C4-2B (cell line): ENCODE results near the gene ETFDH.
A peak's percentile ranks its signal among the peaks of the same experiment; 100 is the strongest.

Experiments
- H3K27ac ChIP-seq: fragments of 450-650 bp; 2 replicates; pipeline ENCODE4 v1.5.1; 2017
- ZFX ChIP-seq: fragments of 450-650 bp; IDR thresholded peaks from 2 replicates; pipeline ENCODE4 v1.6.1; 2017
- TF ChIP-seq, protein P1 (sequence below): fragments of 450-650 bp; conservative IDR thresholded peaks from 2 replicates; pipeline ENCODE4 v1.5.1; 2017; ENCODE audit warnings: mild to moderate bottlenecking

ETFDH gene

DNA sequence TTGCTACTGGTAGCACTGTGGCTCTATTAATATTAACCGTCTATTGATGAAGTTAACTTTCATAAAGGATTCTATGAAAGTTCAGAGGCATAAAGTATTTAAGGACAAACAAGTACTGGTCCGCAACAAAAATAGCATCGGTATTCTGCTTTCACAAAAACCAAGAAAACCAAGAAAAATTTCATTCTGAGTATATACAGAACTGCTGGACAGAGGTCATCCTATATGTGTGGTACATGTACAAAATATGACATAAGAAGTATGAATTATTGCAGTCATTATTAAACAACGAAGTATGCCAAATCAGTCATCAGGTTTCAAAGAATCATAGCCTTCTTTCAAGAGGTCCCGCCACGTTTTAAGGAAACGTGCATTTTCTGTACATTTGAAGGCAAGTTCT is 2.8 kb upstream of the ETFDH start:
- H3K27ac ChIP-seq = no peak overlapping the region
- no peak for TF ChIP-seq ZFX
- TF ChIP-seq, protein P1, sequence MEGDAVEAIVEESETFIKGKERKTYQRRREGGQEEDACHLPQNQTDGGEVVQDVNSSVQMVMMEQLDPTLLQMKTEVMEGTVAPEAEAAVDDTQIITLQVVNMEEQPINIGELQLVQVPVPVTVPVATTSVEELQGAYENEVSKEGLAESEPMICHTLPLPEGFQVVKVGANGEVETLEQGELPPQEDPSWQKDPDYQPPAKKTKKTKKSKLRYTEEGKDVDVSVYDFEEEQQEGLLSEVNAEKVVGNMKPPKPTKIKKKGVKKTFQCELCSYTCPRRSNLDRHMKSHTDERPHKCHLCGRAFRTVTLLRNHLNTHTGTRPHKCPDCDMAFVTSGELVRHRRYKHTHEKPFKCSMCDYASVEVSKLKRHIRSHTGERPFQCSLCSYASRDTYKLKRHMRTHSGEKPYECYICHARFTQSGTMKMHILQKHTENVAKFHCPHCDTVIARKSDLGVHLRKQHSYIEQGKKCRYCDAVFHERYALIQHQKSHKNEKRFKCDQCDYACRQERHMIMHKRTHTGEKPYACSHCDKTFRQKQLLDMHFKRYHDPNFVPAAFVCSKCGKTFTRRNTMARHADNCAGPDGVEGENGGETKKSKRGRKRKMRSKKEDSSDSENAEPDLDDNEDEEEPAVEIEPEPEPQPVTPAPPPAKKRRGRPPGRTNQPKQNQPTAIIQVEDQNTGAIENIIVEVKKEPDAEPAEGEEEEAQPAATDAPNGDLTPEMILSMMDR = no peak

DNA sequence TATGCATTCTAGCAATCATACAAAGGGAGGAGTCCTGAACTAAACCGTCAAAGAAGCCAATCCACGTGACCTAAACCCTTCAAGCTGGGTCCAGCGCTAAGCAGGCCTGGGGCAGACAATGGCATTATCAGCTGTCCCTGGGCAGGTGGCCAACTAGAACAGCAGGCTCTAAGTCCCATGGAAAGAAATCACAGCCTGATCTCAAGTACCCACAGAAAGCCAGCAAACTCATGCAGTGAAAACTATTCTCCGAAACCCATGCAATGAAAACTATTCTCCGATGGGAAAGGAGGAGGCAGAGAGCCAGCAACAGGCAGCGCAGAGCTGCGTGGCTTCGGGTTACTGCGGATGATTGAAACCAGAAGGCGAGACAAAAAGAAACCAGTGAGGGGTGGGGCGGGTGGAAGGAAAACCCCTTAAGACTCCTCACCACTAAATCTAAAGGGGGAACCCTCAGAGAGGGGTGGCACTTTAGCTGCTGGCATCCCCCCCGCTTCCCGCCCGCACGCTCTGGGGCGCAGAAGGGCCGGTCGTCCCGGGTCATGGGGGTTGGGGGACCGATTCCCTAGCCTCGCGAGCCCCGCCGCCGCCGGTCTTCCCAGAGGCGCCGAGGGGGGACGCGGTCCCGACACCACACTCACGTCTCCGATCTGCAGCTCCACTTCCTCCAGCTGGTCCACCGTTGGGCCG is 976 bp upstream of the ETFDH start:
- peak overlapping the region; percentile 78 for H3K27ac ChIP-seq
- TF ChIP-seq ZFX = no peak
- TF ChIP-seq, protein P1 = no peak

DNA sequence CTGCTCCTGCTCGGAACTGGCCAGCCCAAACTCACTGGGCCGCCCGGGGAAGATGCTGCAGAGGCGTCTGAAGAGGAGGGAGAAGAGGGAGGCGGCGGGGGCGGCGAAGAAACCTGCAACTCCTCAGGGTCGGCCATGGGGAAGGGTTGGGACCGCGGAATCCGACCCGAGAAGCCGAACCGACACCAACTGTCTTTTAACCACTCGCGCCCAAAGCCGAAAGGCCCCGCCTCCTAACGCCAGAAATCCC is 506 bp upstream of the ETFDH start, which contains the start of gene C4orf46:
Gene C4orf46 (minus strand): TSS at position 223 of the 250 bp plus-strand sequence. CDS start 86 bp downstream, at position 137.
- peak within 1 kb of the TSS; percentile 78 for H3K27ac ChIP-seq
- TF ChIP-seq, protein P1 = no peak
- TF ChIP-seq ZFX = no peak

GRCh38 chr4:158673633-158674032 is 1.5 kb downstream of the ETFDH start:
- H3K27ac ChIP-seq = no peak overlapping the region
- TF ChIP-seq, protein P1 = no peak

DNA sequence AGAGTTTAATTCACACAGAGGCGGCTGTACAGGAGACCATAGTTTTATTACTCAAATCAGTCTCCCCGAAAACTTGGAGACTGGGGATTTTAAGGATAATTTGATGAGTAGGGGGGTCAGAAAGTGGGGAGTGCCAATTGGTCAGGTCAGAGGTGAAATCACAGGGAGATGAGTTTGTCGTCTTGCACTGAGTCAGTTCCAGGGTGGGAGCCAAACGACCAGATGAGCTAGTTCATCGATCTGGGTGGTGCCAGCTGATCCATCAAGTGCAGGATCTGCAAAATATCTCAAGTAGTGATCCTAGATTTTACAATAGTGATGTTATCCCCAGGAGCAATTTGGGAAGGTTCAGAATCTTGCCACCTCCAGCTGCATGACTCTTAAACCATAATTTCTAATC is 4.0 kb downstream of the ETFDH start:
- TF ChIP-seq, protein P1 = no peak
- no peak for TF ChIP-seq ZFX
- H3K27ac ChIP-seq = no peak overlapping the region

DNA sequence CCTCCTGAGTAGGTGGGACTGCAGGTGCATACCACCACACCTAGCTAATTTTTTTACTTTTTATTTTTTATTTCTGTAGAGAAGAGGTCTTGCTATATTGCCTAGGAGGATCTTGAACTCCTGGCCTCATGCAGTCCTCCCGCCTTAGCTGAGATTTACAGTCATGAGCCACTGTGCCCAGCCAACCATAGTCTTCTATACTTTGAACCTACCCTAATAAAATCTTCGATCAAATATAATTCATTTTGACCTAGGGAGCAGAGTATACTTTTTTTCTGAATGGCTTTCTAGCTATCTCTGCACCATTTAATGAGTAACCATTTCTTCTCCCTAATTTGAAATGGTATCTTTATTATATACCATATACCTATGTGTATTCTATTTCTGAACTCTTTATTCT is 6.7 kb downstream of the ETFDH start:
- H3K27ac ChIP-seq = no peak overlapping the region
- TF ChIP-seq, protein P1 = no peak
- no peak for TF ChIP-seq ZFX

DNA sequence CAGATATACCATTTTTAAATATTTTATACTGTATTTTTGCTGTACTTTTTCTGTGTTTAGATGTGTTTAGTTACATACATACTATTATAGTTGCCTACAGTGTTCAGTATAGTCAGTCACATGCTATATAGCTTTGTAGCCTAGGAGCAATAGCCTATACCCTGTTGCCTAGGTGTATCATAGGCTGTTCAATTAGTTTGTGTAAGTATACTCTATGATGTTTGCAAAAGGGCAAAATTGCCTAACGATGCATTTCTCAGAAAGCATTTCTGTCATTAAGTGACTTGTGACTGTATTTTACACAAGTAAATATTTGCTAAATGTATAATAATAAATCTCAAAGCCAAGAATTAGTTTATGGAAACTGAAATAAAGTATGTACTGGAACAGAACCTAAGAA is 9.5 kb downstream of the ETFDH start:
- H3K27ac ChIP-seq = no peak overlapping the region
- no peak for TF ChIP-seq ZFX
- TF ChIP-seq, protein P1 = no peak
